Stimulated activated CD8-positive, alpha-beta memory T cell treated with anti-CD3 and anti-CD28 coated beads, Interleukin-4, amount 100 ng/mL, for 1 hour (primary cell): ENCODE results near the gene USP27X.

Experiments used
- DNase-seq, 2 donors: peaks; one replicate each; pipeline ENCODE4 v3.0.0-alpha.2; 2020; ENCODE audit warnings: low read depth in 2 of 2, low spot score in 1 of 2

Gene USP27X

GRCh38 chrX:49884290-49884862, 5.1 kb downstream of the USP27X start:
- DNase-seq: peak; percentile 19 to 23

DNA sequence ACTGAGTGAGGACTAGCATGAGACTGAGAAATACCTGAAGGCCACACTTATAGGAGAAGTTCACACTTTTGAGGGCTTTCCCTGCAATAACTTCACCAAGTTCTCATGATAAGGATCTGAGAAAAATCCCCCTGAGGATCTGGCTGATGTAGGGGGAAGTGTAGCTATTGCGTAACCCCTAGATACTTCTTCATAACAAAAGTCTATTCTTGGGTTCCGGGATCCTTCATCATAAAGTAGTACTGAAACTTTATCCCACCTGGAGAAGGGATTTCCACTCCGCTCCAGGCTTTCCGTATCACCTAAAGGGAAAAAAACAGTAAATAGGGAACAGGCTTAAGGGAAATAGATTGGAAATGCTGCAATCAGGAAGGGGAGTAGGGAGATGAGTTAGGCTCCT, 13.3 kb downstream of the USP27X start:
- DNase-seq: no peak

DNA sequence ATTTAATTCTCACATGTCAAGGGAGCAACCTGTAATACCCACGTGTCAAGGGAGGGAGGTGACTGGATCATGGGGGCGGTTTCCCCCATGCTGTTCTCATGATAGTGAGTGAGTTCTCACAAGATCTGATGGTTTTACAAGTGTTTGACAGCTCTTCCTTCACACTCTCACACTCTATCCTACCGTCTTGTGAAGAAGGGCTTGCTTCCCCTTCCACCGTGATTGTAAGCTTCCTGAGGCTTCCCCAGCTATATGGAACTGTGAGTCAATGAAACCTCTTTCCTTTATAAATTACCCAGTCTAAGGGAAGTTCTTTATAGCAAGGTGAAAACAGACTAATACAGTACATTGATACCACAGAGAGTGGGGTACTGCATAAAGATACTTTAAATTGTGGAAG, 17.7 kb downstream of the USP27X start:
- no peak for DNase-seq

DNA sequence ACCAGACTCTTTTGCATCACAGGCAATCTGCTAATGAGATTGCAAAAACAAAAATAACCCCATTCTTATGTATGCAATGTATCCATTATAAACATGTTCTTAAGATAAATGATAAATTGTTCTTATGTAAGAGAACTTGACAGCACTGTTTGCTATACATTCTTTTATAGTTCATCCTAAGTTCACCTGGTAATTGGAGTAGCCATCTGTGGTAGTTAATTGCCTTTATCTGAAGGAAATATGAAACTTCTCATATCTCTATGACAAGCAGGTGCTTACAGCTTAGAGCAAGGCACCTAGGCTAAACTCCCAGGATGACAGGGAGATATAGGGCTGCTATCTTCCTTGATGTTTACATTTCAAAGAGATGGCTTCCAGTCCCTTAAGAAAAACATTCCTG, 21.8 kb downstream of the USP27X start:
- DNase-seq: no peak

DNA sequence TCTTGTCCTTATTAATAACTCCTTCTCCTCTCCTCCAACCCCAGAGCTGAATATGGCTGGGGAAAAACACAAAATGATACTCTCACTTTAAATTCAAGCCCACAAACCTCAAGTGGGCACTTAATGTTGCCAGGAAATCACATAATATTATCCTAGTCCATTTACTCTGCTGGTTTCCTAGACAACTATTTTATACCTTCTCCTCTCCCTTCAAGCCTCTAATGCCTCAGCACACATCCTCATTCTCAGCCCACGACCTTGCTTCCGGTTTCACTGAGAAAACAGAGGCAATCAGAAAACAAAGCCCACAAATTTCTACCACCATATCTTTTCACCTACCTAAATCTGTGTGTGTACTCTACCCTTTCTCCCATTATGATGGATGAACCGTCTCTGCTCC, 31.1 kb downstream of the USP27X start:
- DNase-seq: no peak

DNA sequence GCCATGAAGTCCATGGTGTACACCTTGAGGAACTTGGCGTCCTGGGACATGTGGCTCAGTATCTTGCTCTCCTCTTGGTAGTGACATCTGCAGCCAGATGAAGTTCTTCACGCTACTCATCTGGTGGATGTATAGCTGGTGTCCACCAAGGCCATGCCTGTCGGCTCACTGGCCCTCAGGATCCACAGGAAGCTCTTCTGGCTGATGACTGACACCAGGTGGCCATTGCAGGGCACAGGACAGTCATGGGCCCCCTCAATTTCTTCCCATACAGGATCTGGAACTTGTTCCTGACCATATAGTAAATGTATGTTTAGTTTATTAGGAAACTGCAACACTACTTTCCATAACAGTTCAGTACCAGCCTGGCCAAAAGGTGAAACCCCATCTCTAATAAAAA, 32.8 kb downstream of the USP27X start:
- DNase-seq: no peak

- no peak for DNase-seq
Observed at GRCh38 chrX:49912861-49913260, 33.6 kb downstream of the USP27X start.

- DNase-seq: peak in 1 of 2 donors; percentile 21
Observed at GRCh38 chrX:49915361-49916222, 36.3 kb downstream of the USP27X start.

GRCh38 chrX:49919617-49920016, 40.3 kb downstream of the USP27X start:
- no peak for DNase-seq

DNA sequence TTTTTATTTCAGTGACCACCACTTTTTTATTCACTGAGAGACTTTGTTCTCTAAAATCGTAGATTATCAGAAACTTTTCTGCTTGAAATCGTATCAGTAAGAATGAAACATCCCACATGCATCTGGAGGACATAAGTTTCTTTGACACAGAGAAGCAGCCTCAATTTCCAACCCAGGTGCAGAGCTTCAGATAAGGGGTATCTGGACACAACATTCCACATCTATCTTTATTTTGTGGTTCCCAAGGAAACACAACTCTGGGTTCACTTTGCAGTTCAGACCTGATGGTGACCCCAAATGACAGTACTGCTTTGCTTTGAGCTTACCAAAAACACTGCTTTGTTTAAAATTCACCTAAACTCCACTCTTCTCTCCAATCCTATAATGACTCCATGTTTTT, 41.8 kb downstream of the USP27X start:
- no peak for DNase-seq

DNA sequence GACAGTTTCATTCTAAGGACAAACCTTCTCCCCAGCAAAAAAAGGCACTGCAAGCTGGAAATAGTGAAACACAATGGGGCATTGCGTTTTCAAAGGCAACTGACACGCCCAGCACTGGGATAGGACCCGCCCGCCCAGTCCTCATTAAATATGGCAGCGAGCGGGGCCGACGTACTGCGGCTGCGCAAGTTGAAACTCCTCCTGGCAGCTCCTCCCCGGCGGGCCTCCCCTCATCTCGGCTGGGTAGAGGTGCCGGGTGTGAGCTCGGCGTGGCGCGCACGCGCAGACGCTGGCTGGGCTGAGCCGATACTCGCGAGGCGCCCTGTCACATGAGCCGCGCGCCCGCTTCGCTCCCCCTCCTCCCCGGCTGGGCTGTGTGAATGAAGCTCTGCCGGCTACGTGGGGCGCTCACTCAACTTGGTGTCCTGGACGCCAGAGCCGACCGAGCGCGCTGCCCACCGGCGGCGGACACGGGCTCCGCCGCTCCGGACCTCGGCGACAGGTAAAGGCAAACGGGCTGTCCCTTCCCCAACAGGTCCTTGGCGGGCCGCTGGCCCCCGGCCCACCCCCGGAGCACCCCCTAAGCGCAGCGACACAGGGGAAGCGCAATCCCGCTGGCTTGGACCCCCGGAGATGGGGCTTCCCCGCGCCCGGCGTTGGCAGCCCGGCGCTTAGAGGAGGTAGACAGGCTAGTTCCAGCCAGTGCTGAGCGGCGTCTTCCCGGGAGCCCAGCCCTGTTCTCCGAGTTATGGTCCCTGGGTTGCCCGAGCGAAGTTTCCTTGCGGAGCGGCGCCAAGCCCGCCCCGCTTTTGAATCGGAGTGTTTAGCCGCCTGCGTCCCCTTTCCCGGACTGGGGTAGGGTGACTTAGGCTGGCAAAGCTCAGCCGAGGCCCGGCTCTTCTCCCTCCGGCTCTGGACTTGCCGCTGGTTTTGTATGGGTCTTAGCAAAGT, 43.3 kb downstream of the USP27X start, which contains the start of gene CLCN5:
Gene CLCN5 (plus strand): TSS at position 306 of the 951 bp plus-strand sequence. CDS start 2,703 bp downstream, outside the sequence.
- DNase-seq: peak; percentile 72 to 86

DNA sequence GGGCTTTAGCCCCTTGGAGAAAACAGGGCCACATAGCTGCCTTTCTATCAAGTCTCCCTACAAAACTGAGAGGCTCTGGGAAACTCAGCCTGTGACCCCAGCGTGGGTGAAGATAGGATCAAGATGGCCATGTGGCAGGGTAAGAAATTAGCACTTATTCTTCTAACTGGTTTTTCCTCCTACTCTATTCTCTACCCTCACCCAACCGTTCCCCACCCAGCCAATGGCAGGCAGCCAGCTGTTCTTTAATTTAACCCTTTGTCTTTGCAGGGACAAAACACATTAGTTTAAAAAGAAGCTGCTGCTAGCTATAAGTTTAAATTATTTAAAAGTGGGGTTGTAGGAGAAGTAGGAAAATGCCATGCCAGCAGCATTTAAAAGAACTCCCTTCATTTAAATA, 45.9 kb downstream of the USP27X start:
- no peak for DNase-seq

GRCh38 chrX:49930039-49930438, 50.8 kb downstream of the USP27X start:
- no peak for DNase-seq
